Measurements from ENCODE around the gene PCSK1N. TPM values are rescaled to one million over a fixed set of nuclear protein-coding genes. Genes with fewer than 3 reads are reported as not detected.

Gene PCSK1N
- total and polyA plus RNA-seq, 7 donors: 0.44 TPM; not detected in 6

- TF ChIP-seq CTCF (IDR thresholded peaks at IDR 0.05): no peak
- no peak for DNase-seq
- intact Hi-C loops (cut with DNase I): loop anchor here in 1 of 2 donors (10.0 kb wide), 1 partner anchor 131 kb away; no protein-coding TSS in a partner anchor
- Histone ChIP-seq H3K36me3 (ENCODE audit: insufficient read depth in 1 of 2, low read depth in 1 of 2) (peaks cover 3 to 43% of the 10 kb centered on the region in 2 donors), H3K4me3 (no peak overlapping the region), H3K27ac (no peak overlapping the region), H3K9me3 (no peaks in the 10 kb centered on the region), H3K4me1 (no peaks in the 10 kb centered on the region), H3K27me3 (ENCODE audit: insufficient read depth in 3 of 3, low read length in 2 of 3) (no peaks in the 10 kb centered on the region)
- ATAC-seq: no peak
- WGBS, 3 donors: 84 to 97% (median 93%) methylated on average over 3 to 4 of the region's 4 CpGs
Observed at GRCh38 chrX:48806081-48806480, 29.3 kb downstream of the PCSK1N start.

GRCh38 chrX:48802905-48803200, 32.6 kb downstream of the PCSK1N start:
- Histone ChIP-seq H3K4me1 (no peaks in the 10 kb centered on the region), H3K36me3 (ENCODE audit: insufficient read depth in 1 of 2, low read depth in 1 of 2) (peaks cover 3 to 30% of the 10 kb centered on the region in 2 donors), H3K27ac (peak overlapping the region; percentile 93), H3K27me3 (ENCODE audit: insufficient read depth in 3 of 3, low read length in 2 of 3) (no peaks in the 10 kb centered on the region), H3K4me3 (peak overlapping the region; percentile 74), H3K9me3 (no peaks in the 10 kb centered on the region)
- DNase-seq (no peak), ATAC-seq (no peak)
- intact Hi-C loops (cut with DNase I): loop anchor here in 1 of 2 donors (10.0 kb wide), 1 partner anchor 128 kb away; no protein-coding TSS in a partner anchor
- no peak for TF ChIP-seq CTCF (IDR thresholded peaks at IDR 0.05)
- WGBS, 3 donors: 44 to 66% (median 56%) methylated on average over 4 of the region's 4 CpGs

GRCh38 chrX:48802089-48802904, 33.1 kb downstream of the PCSK1N start:
- Histone ChIP-seq H3K9me3 (no peaks in the 10 kb centered on the region), H3K27me3 (ENCODE audit: insufficient read depth in 3 of 3, low read length in 2 of 3) (no peaks in the 10 kb centered on the region), H3K4me3 (peak overlapping the region; percentile 74), H3K36me3 (ENCODE audit: insufficient read depth in 1 of 2, low read depth in 1 of 2) (peaks cover 3 to 28% of the 10 kb centered on the region in 2 donors), H3K4me1 (no peaks in the 10 kb centered on the region), H3K27ac (peak overlapping the region; percentile 93)
- ATAC-seq (peak; percentile 46 to 68 (median 60)), DNase-seq (peak; percentile 82 to 87)
- intact Hi-C loops (cut with DNase I): loop anchor here in 1 of 2 donors (10.0 kb wide), 1 partner anchor 127 kb away; no protein-coding TSS in a partner anchor
- WGBS, 3 donors: 4 to 38% (median 4%) methylated on average over 24 to 40 of the region's 40 CpGs
- no peak for TF ChIP-seq CTCF (IDR thresholded peaks at IDR 0.05)

- Histone ChIP-seq H3K27ac (peak within 1 kb of the TSS; percentile 95), H3K27me3 (ENCODE audit: insufficient read depth in 3 of 3, low read length in 2 of 3) (peaks cover 0 to 5% (median 0%) of the 10 kb centered on the region in 3 donors), H3K9me3 (no peaks in the 10 kb centered on the region), H3K4me1 (no peaks in the 10 kb centered on the region), H3K4me3 (peak within 1 kb of the TSS; percentile 82), H3K36me3 (ENCODE audit: insufficient read depth in 1 of 2, low read depth in 1 of 2) (peaks cover 3 to 28% of the 10 kb centered on the region in 2 donors)
- ATAC-seq (peak; percentile 94 to 95 (median 95)), DNase-seq (peak; percentile 97 to 99)
- intact Hi-C loops (cut with DNase I): loop anchor here in 1 of 2 donors (10.0 kb wide), 1 partner anchor 127 kb away; no protein-coding TSS in a partner anchor
- 0 to 41% (median 1%) methylated on average over 50 to 89 of the region's 89 CpGs for WGBS, 3 donors
- TF ChIP-seq CTCF (IDR thresholded peaks at IDR 0.05): no peak
Observed at GRCh38 chrX:48801280-48802088, 33.9 kb downstream of the PCSK1N start, which contains the start of gene HDAC6. TSS of gene HDAC6 (plus strand) at chrX:48802067. CDS start at chrX:48802693, 626 bp downstream.
